Heart left ventricle (tissue), 16 donors: ENCODE results near the gene PGAP6. TPM values are rescaled to one million over a fixed set of nuclear protein-coding genes. Genes with fewer than 3 reads are reported as not detected.
"Not testable (repeated sequence)": the region's sequence is repeated elsewhere in the genome, so short reads cannot be mapped to it uniquely, and the experiment has no call there.

Experiments
- ATAC-seq, 4 donors: fragments of 200-7000 bp; cut with Tn5 transposase; one replicate each; pipeline ENCODE4 v1.9.1; 2020 to 2022; ENCODE audit warnings: moderate library complexity in 4 of 4, mild to moderate bottlenecking in 3 of 4, moderate number of reproducible peaks in 1 of 4
- DNase-seq, 5 donors: peaks; one replicate each; pipeline ENCODE4 v3.0.0-alpha.2; 2020
- H3K27ac ChIP-seq, 12 donors: fragments of 200-600 bp; sonication (generic) in 4 of 12; one replicate each; pipeline versions ENCODE4 v1.5.0 to v1.8.0; 2016 to 2022; ENCODE audit warnings: mild to moderate bottlenecking in 2 of 12
- H3K27me3 ChIP-seq, 9 donors: fragments of 200-600 bp; sonication (generic) in 2 of 9; one replicate each; pipeline versions ENCODE4 v1.5.1 to v1.8.0; 2016 to 2022; ENCODE audit warnings: mild to moderate bottlenecking in 3 of 9
- H3K36me3 ChIP-seq, 9 donors: fragments of 200-600 bp; sonication (generic) in 2 of 9; one replicate each; pipeline versions ENCODE4 v1.5.0 to v1.8.0; 2018 to 2022; ENCODE audit warnings: mild to moderate bottlenecking in 2 of 9
- H3K4me1 ChIP-seq, 12 donors: fragments of 200-600 bp; sonication (generic) in 4 of 12; one replicate each; pipeline versions ENCODE4 v1.5.0 to v1.8.0; 2016 to 2022; ENCODE audit warnings: mild to moderate bottlenecking in 3 of 12
- H3K4me3 ChIP-seq, 12 donors: fragments of 200-600 bp; sonication (generic) in 4 of 12; one replicate each; pipeline versions ENCODE4 v1.5.0 to v1.8.0; 2017 to 2022; ENCODE audit warnings: mild to moderate bottlenecking in 9 of 12, moderate library complexity in 4 of 12
- H3K9me3 ChIP-seq, 12 donors: fragments of 200-600 bp; sonication (generic) in 4 of 12; one replicate each; pipeline versions ENCODE4 v1.5.0 to v1.8.0; 2016 to 2022; ENCODE audit warnings: mild to moderate bottlenecking in 1 of 12
- POLR2A ChIP-seq, 2 donors: fragments of 450-650 bp; IDR thresholded peaks; one replicate each; pipeline ENCODE4 v1.6.1; 2017; ENCODE audit warnings: antibody characterized with exemption in 2 of 2, mild to moderate bottlenecking in 2 of 2, moderate library complexity in 2 of 2
- WGBS, 4 donors: extraction: QIAGEN DNeasy Blood & Tissue Kit in 2 of 4; methylation state at CpG; one replicate each; pipeline versions ENCODE4 v1.1.5 to v1.1.7; 2013 to 2018; 5-methylcytosine and 5-hydroxymethylcytosine counted together
- intact Hi-C, 10 donors: fragments of 100-400 bp; cut with DNase I; formaldehyde crosslinking; loops; one replicate each; pipeline versions ENCODE4 v1.11.1 to v1.14.2; 2022
- polyA plus RNA-seq, 2 donors: library from polyadenylated mRNA; stranded (reverse); fragments of 200-250 nt; gene quantifications; one replicate each; pipeline ENCODE4 v1.2.3, GENCODE V29; 2013
- total RNA-seq, 9 donors: library from RNA; depleted of rRNA in 2 of 9; stranded (reverse); fragments of >200 nt in 2 of 9; fragmentation: NEBNext Ultra II Directional in 3 of 9; extraction: Animal tissue kit (Norgen Biotek cat#: 25700) in 3 of 9; gene quantifications; one replicate each; pipeline versions ENCODE4 v1.1.0 to v1.2.4, GENCODE V29; 2016 to 2023
- TF ChIP-seq, protein P1 (sequence below), 12 donors: fragments of 200-600 bp; sonication (generic) in 4 of 12; IDR thresholded peaks; one replicate each; pipeline versions ENCODE4 v1.5.0 to v1.8.0; 2018 to 2022; ENCODE audit warnings: antibody characterized with exemption in 12 of 12, mild to moderate bottlenecking in 5 of 12
- donor health status: ischemic (EF 13 %, LVEDD 7.1; RV severe dilation, severe dysfunction).
- donor health status: healthy with polysubstance abuse.
- donor health status: DM: no; HTN: yes; CAD: no.
- donor health status: DM: no; HTN: no; CAD: no.
- donor health status: ischemic (EF 25% LVEDD 6.9; RV normal size, moderate dysfunction).
- donor health status: ischemic (EF 25% LVEDD 5.7; RV mildly dilated, moderate dysfunction).
- donor health status: healthy.
- donor health status: DM: yes; HTN: yes; CAD: no.
- donor health status: ischemic (EF 35%, LVEDD 5.7; RV mildly dilated, moderate dysfunction).
- donor health status: nonischemic (EF 11% LVEDD 7.7; RV severe dilation, severe dysfunction).
- donor health status: DM: yes; HTN: yes; CAD: no.
- donor health status: PGD.
- donor health status: ischemic (EF 29% LVEDD 5.4; RV normal size, mild dysfunction).
- donor health status: nonischemic (EF 23%, LVEDD 6.1; RV moderate dilation, normal function).

PGAP6 gene
- total and polyA plus RNA-seq, 11 donors = 30.1 to 65.3 (median 44.9) TPM

DNA sequence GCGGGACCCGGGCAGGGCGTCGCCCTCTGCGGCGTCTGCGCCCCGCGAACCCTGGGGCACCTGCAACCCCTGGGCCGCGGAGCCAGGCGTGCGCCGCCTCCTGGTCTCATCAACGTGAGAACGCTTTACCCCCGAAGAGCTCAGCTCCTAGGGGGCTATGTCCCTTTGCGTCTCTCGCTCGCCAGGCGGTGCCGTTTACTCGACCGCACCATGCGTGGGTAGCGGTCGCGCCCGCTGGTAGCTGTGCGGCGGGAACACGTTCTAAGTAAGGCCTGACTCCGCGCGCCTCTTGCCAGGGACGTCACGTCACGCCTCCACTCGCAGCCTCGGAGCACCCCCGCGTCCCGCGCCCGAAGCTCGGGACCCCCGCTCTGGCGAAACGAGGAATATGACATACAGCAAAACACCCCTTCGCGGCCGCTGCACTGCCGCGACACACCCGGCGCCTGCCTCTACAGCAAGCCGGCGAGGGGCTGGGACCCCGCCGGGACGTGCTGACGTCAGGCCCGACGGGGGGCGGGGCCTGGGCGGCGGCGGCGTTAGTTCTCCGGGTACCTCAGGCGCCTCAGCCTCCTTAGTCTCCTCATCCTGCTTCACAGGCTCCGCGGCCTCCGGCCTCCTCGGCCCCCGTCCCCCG is 43.4 kb upstream of the PGAP6 start, which contains the start of gene RAB11FIP3:
RAB11FIP3 (plus strand) TSS at position 568 of the 637 bp plus-strand sequence. CDS start 358 bp downstream, outside the sequence.
- peaks cover 0 to 46% (median 28%) of the 10 kb centered on the region in 12 donors for H3K4me1 ChIP-seq
- TF ChIP-seq, protein P1, sequence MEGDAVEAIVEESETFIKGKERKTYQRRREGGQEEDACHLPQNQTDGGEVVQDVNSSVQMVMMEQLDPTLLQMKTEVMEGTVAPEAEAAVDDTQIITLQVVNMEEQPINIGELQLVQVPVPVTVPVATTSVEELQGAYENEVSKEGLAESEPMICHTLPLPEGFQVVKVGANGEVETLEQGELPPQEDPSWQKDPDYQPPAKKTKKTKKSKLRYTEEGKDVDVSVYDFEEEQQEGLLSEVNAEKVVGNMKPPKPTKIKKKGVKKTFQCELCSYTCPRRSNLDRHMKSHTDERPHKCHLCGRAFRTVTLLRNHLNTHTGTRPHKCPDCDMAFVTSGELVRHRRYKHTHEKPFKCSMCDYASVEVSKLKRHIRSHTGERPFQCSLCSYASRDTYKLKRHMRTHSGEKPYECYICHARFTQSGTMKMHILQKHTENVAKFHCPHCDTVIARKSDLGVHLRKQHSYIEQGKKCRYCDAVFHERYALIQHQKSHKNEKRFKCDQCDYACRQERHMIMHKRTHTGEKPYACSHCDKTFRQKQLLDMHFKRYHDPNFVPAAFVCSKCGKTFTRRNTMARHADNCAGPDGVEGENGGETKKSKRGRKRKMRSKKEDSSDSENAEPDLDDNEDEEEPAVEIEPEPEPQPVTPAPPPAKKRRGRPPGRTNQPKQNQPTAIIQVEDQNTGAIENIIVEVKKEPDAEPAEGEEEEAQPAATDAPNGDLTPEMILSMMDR (IDR thresholded peaks at IDR 0.05) = peak in 6 of 12 donors; percentile 14 to 53 (median 24)
- peak; percentile 50 to 94 for TF ChIP-seq POLR2A (IDR thresholded peaks at IDR 0.05)

DNA sequence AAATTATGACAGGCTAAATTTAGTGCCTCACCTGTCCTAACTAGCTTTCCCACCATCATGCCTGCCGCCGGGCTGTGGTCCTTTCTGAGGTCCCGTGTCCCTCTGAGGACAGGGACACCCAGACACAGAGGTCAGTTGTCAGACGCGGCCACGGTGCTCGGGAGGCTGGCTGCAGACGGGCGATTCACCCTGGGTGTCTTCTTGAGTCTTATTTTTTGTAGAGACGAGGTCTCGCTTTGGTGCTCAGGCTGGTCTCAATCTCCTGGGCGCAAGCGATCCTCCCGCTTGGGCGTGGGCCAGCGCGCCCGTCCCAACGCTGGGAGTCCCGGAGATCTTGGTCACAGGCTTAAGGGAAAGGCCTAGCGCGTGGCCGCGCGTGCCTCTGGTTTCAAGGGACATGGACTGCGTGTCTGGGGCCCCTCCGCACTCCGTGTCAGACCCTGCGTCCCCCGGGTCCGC is 42.9 kb upstream of the PGAP6 start:
- TF ChIP-seq, protein P1 (IDR thresholded peaks at IDR 0.05) = no peak
- no peak for TF ChIP-seq POLR2A (IDR thresholded peaks at IDR 0.05)
- Histone ChIP-seq H3K4me1 (peaks cover 0 to 46% (median 27%) of the 10 kb centered on the region in 12 donors), H3K4me3 (peak overlapping the region; percentile 38 to 86 (median 74)), H3K27me3 (no peaks in the 10 kb centered on the region), H3K27ac (peak overlapping the region; percentile 83 to 99 (median 96)), H3K9me3 (no peaks in the 10 kb centered on the region), H3K36me3 (peaks cover 0 to 2% (median 0%) of the 10 kb centered on the region in 9 donors)
- ATAC-seq = peak; percentile 14 to 47 (median 34)
- intact Hi-C loops = loop anchor here in 2 of 10 donors (1.0 to 10.0 kb wide), 4 partner anchors 22 to 240 kb away; partner anchors contain the start of genes CAPN15 (in 1 of the 2), DECR2 (in 1 of the 2) and RHOT2 (in 1 of the 2)
- peak; percentile 40 to 79 (median 56) for DNase-seq
- WGBS, 4 donors = 3 to 10% (median 4%) methylated on average over 12 to 31 of the region's 31 CpGs

More for the DNA sequence above, 43.4 kb upstream of the PGAP6 start, which contains the start of gene RAB11FIP3:
- Histone ChIP-seq H3K27ac (peak within 1 kb of the TSS; percentile 83 to 99 (median 96)), H3K4me3 (peak within 1 kb of the TSS; percentile 44 to 86 (median 76)), H3K27me3 (no peaks in the 10 kb centered on the region), H3K9me3 (no peaks in the 10 kb centered on the region), H3K36me3 (peaks cover 0 to 4% (median 0%) of the 10 kb centered on the region in 9 donors)
- WGBS, 4 donors = 0 to 1% (median 1%) methylated on average over 25 to 77 of the region's 77 CpGs
- peak; percentile 59 to 91 (median 88) for ATAC-seq
- DNase-seq = peak; percentile 86 to 93 (median 89)
- intact Hi-C loops = loop anchor here in 2 of 10 donors (1.0 to 10.0 kb wide), 4 partner anchors 22 to 240 kb away; partner anchors contain the start of genes CAPN15 (in 1 of the 2), DECR2 (in 1 of the 2) and RHOT2 (in 1 of the 2)

DNA sequence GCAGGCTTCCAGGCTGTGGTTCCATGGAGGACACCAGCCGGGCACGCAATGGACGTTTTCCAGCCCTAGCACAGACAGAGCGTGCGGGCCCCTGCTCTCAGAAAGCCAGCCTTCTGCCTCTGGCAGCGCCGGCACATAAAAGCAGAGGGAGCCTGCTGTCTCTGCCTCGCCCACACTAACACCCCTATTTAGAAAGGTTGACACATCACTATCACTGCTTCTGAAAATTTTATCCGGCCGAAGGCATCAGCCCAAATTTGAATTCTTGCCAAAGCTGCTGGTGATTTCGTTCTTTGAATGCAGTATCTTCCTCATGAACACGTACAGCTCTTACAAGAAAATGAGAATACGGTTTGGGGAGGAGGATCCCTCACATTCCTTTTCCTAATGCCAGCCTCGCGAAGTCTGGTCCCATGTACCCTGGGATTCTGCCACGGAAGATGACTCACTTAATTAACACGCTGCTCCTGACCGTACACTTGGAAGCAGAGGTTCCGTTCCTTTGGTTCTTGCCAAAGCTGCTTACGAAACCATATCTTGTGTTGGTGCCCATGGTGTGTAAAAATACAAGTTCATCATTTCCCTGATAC is 42.4 kb upstream of the PGAP6 start:
- no peak for TF ChIP-seq POLR2A (IDR thresholded peaks at IDR 0.05)
- TF ChIP-seq, protein P1 (IDR thresholded peaks at IDR 0.05) = no peak
- H3K36me3 ChIP-seq = no peaks in the 10 kb centered on the region
- peak in 4 of 5 donors; percentile 75 to 82 (median 78) for DNase-seq
- H3K27me3 ChIP-seq = no peaks in the 10 kb centered on the region
- peaks cover 0 to 44% (median 27%) of the 10 kb centered on the region in 12 donors for H3K4me1 ChIP-seq
- intact Hi-C loops = loop anchor here in 2 of 10 donors (2.0 to 10.0 kb wide), 3 partner anchors 21 to 241 kb away; partner anchors contain the start of genes CAPN15 (in 1 of the 2) and RHOT2 (in 1 of the 2)
- ATAC-seq = peak; percentile 76 to 90 (median 85)
- no peaks in the 10 kb centered on the region for H3K9me3 ChIP-seq
- WGBS, 4 donors = 26 to 35% (median 30%) methylated on average over 20 of the region's 20 CpGs
- peak overlapping the region; percentile 83 to 99 (median 96) for H3K27ac ChIP-seq
- H3K4me3 ChIP-seq = peak overlapping the region in 11 of 12 donors; percentile 44 to 86 (median 75)

DNA sequence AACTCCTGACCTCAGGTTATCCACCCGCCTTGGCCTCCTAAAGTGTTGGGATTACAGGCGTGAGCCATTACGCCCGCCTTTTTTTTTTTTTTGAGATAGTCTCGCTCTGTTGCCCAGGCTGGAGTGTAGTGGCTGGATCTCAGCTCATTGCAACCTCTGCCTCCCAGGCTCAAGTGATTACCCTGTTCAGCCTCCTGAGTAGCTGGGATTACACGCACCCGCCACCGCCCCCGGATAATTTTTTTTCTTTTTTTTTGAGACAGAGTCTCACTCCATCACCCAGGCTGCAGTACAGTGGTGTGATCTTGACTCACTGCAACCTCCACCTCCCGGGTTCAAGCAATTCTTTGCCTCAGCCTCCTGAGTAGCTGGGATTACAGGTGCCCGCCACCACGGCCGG is 40.4 kb upstream of the PGAP6 start:
- not testable (repeated sequence) for H3K9me3 ChIP-seq, H3K27ac ChIP-seq, H3K27me3 ChIP-seq, H3K4me3 ChIP-seq, H3K36me3 ChIP-seq, DNase-seq, ATAC-seq
- H3K4me1 ChIP-seq = peaks cover 0 to 31% (median 21%) of the 10 kb centered on the region in 12 donors
- intact Hi-C loops = loop anchor here in 1 of 10 donors (10.0 kb wide), 2 partner anchors 103 to 243 kb away; partner anchors contain the start of genes CAPN15 and RHOT2
- WGBS, 4 donors = 93 to 95% (median 94%) methylated on average over 13 of the region's 13 CpGs

DNA sequence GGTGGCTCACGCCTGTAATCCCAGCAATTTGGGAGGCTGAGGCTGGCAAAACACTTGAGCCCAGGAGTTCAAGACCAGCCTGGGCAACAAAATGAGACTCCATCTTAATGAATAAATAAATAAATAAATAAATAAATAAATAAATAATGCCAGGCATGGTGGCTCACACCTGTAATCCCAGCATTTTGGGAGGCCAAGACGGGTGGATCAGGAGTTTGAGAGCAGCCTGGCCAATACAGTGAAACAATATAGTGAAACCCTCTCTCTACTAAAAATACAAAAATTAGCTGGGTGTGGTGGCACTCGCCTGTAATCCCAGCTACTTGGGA is 33.4 kb upstream of the PGAP6 start:
- 92 to 96% (median 95%) methylated on average over 3 of the region's 3 CpGs for WGBS, 4 donors
- H3K4me3 ChIP-seq, H3K27ac ChIP-seq, DNase-seq, H3K9me3 ChIP-seq, H3K4me1 ChIP-seq, ATAC-seq, H3K27me3 ChIP-seq, intact Hi-C loops: not testable (repeated sequence)
- peaks cover 0 to 18% (median 0%) of the 10 kb centered on the region in 9 donors for H3K36me3 ChIP-seq
